AG10803 (cell line): ENCODE data around the gene SYNPO.

ENCODE experiments used
- DNase-seq: peaks from one replicate; pipeline ENCODE4 v3.0.0; 2010; ENCODE audit warnings: low read depth
- H3K4me3 ChIP-seq: 2 replicates; pipeline ENCODE4 v1.5.1; 2011; ENCODE audit warnings: mild to moderate bottlenecking, low read length, control low read depth
- TF ChIP-seq, protein P1 (sequence below): conservative IDR thresholded peaks from 2 replicates; pipeline ENCODE4 v1.5.1; 2011; ENCODE audit warnings: mild to moderate bottlenecking, low read length, control low read depth, inconsistent platforms

SYNPO gene

DNA sequence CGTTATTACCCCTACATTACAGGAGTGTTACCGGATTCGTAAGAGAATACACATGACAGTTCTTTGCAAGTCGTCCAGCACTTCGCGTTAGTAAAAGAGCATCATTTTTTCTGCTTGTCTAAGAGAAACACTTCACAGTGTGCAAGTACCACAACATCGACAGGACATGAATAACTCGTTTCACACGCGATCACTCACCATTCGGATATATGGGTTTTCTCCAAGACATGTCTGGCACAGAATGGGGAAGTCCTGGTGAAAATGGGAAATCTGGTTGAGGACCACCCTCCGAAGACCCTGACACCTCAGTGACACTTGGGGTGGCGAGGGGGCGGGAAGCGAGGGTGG lies 59.8 kb downstream of the SYNPO start:
- DNase-seq, result no peak
- peak overlapping the region; percentile 100 for H3K4me3 ChIP-seq
- TF ChIP-seq, protein P1, sequence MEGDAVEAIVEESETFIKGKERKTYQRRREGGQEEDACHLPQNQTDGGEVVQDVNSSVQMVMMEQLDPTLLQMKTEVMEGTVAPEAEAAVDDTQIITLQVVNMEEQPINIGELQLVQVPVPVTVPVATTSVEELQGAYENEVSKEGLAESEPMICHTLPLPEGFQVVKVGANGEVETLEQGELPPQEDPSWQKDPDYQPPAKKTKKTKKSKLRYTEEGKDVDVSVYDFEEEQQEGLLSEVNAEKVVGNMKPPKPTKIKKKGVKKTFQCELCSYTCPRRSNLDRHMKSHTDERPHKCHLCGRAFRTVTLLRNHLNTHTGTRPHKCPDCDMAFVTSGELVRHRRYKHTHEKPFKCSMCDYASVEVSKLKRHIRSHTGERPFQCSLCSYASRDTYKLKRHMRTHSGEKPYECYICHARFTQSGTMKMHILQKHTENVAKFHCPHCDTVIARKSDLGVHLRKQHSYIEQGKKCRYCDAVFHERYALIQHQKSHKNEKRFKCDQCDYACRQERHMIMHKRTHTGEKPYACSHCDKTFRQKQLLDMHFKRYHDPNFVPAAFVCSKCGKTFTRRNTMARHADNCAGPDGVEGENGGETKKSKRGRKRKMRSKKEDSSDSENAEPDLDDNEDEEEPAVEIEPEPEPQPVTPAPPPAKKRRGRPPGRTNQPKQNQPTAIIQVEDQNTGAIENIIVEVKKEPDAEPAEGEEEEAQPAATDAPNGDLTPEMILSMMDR, result no peak

DNA sequence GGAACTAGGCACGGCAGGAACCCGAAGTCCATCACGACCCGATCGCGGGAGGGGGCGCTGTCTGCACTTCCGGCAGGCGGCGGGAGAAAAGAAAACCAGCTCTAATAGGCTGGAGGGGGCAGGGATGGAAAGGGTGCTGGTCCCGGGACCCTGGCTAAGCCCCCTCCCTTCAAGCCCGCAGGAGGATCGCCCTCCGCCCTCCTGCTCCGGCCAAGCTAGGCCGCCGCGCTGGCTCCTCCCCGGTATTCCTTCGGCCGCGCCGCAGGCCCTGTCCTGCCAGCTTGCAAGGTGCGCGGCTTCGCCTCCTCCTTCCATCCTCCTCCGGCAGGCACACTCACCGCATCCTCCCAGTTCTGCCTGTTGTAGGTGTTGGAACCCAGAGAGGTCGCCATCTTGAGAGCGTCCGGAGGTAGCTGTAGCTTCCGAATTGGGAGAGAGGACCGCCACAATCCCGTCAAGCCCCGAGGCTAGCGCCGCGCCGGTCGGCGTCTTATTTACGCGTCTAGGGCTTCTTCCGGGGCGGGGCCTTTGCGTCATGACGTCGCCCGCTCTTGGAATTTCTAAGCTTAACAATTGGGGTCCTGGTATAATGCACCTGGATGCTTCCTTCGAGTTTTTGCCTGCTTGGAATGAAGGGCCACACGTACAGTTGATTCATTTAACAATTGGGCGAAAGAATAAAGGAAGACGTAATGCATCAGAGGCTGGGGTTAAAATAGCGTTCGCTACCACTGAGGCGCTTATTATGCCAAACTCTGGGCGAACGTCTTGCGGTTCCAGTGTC lies 60.3 kb downstream of the SYNPO start, which contains the start of gene RBM22:
RBM22 (minus strand) TSS at position 469 of the 784 bp plus-strand sequence; CDS start at position 392, 77 bp downstream.
- DNase-seq, result peak; percentile 83
- TF ChIP-seq, protein P1, result peak; percentile 55
- peak within 1 kb of the TSS; percentile 100 for H3K4me3 ChIP-seq

DNA sequence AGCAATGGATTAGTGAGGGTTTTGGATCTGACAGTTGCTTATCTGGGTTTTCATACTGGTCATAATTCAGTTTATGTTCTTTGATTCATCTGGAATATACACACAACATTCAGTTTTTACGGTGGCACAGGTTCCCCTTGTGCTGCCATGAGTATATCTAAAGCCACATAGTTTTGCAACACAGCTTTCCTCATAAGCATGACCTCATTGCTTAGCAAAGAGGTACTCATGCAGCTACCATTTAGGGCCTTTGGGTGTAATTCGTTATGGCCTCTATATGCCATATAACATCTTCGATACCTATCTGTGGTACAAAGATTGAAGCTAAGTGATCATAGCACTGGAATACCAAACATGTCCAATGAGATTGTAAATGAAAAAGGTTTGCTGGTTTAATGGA lies 63.3 kb downstream of the SYNPO start:
- no peak for DNase-seq
- H3K4me3 ChIP-seq, result no peak overlapping the region

DNA sequence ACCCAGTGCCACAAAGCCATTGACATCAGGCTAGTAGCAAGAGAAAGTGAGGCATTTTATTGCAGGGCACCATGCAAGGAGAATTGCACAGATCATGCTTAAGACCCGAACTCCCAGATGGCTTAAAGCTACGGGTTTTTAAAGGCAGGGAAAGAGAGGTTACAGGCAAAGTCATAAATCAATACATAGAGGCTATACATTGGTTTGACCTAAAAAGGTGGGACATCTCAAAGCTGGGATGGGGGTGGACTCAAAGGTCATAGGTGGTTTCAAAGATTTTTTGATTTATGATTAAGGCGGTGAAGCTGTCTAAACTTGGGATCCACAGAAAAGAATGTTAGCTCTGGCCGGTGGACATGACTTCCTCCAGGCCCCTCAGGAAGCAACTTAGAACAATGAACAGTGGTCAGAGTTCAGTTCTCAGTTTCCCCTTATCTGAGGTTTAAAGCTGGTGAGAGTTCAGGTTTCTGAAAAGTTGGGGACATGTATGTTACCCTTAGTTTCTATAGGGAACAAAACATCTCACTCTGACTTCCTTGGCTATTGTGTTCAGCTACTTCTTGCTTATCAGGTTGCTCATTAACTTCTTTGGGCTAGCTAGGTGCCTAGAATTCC lies 66.4 kb downstream of the SYNPO start:
- no peak overlapping the region for H3K4me3 ChIP-seq
- no peak for DNase-seq
- TF ChIP-seq, protein P1, result no peak

More for the DNA sequence above, 63.3 kb downstream of the SYNPO start:
- TF ChIP-seq, protein P1, result no peak
